T47D (cell line): ENCODE results near the gene FBXW11.

ENCODE experiments used
- DNase-seq, 2 experiments: peaks; one replicate each; pipeline versions ENCODE4 v3.0.0 to v3.0.0-alpha.2; 2011 to 2012; ENCODE audit warnings: low read depth in 1 of 2, low spot score in 1 of 2
- JUND ChIP-seq: IDR thresholded peaks from 2 replicates; pipeline ENCODE4 v1.6.1; 2012; ENCODE audit warnings: low read depth
- in situ Hi-C: cut with HindIII; loops from 2 replicates; pipeline ENCODE4 v1.10.0; 2016; ENCODE audit warnings: low sequenced_read_pairs, low pct_unique_long_range_greater_than_20kb

The FBXW11 gene

DNA sequence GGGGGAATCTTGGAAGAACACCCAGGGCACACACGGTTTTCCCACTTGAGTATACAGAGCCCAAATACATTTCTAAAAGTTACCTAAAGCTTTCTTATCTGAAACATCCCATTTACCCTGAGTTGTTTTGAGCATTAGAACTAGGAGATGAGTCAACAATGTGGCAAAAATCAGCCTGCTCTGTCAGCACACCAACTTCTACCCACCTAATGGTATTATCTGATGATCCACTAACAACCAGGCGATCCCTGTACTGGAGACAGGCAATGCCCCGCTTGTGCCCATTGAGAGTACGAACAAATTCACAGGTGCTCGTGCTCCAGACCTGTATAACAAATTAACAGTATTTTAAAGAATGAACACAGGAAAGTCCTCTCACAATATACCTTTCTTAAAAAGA lies 133.8 kb downstream of the FBXW11 start:
- in situ Hi-C loops, result no loop called here
- DNase-seq, result no peak
- TF ChIP-seq JUND, result no peak

DNA sequence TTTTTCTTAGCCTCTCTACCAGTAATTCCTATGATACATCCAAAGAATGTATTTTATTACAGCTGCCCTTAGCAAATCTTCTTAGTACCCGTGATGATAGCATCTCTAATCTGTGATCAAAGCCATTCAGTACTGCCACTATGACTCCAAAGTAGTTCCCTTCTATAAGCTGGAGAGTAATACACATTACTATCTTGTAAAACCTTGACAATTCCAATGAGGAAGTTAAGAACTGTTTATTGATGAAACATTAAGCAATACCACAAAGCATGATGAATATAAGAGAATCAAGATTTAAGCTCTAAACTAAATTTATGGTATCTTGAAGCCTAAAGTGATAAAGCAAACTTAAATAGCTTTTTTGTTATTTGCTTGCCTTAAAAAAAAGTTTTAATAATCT lies 134.7 kb downstream of the FBXW11 start:
- TF ChIP-seq JUND, result no peak
- no peak for DNase-seq
- in situ Hi-C loops, result no loop called here

DNA sequence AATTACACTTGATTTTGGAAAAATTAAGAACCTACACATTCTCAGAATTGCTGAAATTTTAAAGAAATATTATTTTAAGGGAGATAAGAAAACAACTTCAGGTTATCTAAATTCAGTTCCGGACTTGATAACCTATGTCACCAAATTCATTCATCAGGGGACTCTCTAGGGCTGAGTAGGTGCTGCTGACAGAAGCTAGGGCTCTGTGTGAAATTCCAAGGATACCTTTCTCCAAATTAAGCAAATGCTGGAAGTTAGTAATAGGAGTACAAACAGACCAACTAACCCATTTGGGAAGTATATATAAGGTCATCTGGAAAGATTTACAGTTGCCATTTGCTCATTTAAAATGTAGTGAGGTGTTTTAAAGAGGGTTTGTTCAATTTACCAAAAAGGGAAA lies 136.5 kb downstream of the FBXW11 start:
- in situ Hi-C loops, result no loop called here
- no peak for DNase-seq

GRCh38 chr5:171868236-171868635 lies 138.2 kb downstream of the FBXW11 start:
- DNase-seq, result no peak
- TF ChIP-seq JUND, result no peak
- in situ Hi-C loops, result no loop called here

More for the DNA sequence above, 136.5 kb downstream of the FBXW11 start:
- TF ChIP-seq JUND, result no peak

DNA sequence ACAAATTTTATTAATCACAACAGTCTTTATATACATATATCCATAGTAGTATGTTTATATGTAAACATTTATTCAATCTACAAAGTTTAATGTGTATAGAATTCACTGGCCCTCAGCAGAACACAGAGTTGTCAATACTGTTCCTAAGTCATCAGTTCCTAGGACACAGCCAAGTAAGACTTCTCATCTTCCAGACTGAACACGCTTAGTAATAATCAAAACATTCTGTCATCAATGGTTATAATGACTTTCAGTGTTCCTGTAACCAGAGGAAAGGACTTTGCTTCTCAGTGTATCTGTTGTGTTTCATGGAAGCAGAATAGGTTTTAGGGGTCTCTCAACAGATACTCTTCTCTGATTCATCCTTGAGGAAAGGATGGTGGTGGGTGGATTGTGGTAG lies 138.7 kb downstream of the FBXW11 start:
- no peak for DNase-seq
- TF ChIP-seq JUND, result no peak
- in situ Hi-C loops, result no loop called here

DNA sequence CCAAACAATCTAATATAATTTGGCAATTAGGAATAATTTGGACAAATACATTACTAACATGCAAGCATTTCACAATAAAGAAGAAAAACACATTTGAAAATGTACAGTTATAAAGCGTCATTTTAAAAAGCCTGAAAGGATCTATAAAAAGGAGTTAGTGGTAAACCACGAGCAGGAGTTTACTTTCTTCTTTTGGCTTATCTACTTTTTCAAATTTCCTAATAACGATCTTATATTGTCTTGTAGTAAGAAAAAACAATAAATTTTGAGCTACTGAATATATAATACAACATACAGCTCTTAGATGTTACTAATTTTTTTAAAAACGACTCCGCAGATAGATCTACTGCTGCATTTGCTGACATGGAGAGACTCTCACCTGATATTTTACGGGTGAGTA lies 141.0 kb downstream of the FBXW11 start:
- in situ Hi-C loops, result no loop called here
- no peak for DNase-seq
- no peak for TF ChIP-seq JUND

GRCh38 chr5:171863935-171864334 lies 142.5 kb downstream of the FBXW11 start:
- no peak for TF ChIP-seq JUND
- DNase-seq, result no peak
- in situ Hi-C loops, result no loop called here

GRCh38 chr5:171862624-171863023 lies 143.8 kb downstream of the FBXW11 start:
- TF ChIP-seq JUND, result no peak
- in situ Hi-C loops, result no loop called here
- DNase-seq, result peak in 1 of 2 experiments; percentile 20

DNA sequence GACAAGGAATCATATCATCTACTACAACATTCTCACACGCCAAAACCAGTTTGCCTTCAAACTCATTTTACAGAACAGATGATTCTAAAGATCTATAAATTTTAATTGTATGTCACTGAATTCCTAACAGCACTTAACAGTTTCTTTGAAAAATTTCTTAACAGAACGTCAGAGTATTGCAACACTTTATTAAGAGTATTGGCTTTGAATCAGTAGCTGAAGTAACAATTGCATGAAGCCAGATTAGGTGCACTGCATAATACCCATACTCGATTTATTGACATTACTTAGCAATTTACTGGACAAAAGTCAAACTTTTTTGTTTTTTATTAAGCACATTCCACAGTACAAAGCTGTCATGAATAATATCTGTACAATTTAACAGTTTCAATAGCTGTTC lies 145.1 kb downstream of the FBXW11 start:
- in situ Hi-C loops, result no loop called here
- no peak for DNase-seq
- TF ChIP-seq JUND, result no peak

- TF ChIP-seq JUND, result no peak
- DNase-seq, result peak in 1 of 2 experiments; percentile 14
- in situ Hi-C loops, result no loop called here
These were observed 148.1 kb downstream of the FBXW11 start for GRCh38 chr5:171858303-171858702.

DNA sequence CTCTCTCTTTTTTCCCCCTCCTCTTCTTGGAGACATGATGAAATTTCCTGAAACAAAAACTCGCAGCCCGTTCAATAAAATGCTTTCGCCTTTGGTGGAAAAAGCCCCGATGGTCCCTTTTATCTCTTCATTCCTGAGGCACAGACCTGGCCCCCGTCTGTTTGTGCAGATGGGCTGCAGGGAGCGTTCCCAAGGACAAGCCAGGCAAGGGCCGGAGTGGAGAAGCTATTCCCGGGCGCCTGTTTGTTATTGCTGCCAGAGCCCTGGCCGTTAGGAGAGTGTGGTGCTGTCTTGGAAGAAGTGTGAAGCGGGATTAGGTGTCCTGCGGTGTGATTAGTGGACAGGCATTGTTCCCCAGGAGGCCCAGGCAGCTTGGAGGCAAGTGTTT lies 149.0 kb downstream of the FBXW11 start:
- in situ Hi-C loops, result no loop called here
- DNase-seq, result no peak
- no peak for TF ChIP-seq JUND

DNA sequence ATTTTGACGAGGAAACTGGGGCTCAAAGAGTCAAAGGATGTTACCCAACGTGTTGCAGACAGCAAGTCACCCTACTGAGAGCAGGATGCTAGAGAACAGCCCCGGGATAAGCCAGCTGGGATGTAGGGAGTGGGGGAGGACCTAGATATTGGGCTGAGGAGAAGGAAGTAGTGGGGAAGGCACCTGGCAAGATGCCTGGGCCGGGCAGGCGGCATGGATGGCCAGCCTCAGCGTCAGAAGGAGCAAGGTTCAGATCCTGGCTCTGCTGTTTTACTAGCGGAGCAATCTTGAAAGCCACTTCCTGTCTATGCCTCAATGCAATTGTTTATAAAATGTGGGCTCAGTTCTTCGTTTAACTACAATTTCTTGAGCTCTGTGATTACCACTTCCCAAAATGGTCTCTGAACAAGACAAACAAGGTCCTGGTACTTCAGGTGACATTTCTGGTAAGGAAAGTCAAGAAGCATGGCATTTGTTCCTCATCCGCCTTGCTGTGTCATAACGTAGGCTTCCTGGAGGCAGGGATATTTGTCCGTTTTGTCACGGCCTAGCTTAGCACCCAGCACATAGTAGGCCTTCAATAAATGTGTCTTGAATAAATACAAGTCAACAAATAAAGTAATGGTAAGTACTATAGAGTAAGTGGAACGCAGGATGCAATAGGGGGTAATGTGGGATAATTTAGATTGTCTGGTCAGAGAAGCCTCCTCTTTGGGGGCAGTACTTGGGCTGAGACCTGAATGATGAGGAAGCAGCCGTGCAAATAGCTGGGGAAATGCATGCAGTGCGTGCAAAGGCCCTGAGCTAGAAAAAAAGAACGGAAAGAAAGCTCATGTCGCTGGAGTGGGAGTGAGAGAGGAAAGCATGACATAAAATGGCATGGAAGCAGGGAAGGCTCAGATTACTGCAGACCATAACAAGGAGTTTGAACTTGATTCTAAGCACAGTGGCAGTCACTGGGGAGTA lies 150.4 kb downstream of the FBXW11 start:
- in situ Hi-C loops, result no loop called here
- no peak for DNase-seq
- no peak for TF ChIP-seq JUND

- no peak for DNase-seq
- in situ Hi-C loops, result no loop called here
- no peak for TF ChIP-seq JUND
These were observed 151.2 kb downstream of the FBXW11 start for GRCh38 chr5:171855265-171855664.
